Measurements from ENCODE around the gene PNPLA2.

- TF ChIP-seq POLR2A (IDR thresholded peaks at IDR 0.05) = no peak
- no peak for TF ChIP-seq CTCF (IDR thresholded peaks at IDR 0.05)
Measured at GRCh38 chr11:855330-855674, 36.6 kb downstream of the PNPLA2 start.
